Left lobe of liver (tissue), 2 donors: ENCODE results near the gene SH3BP2. TPM values are rescaled to one million over a fixed set of nuclear protein-coding genes. Genes with fewer than 3 reads are reported as not detected.

Experiments used
- ATAC-seq: fragments of 200-7000 bp; cut with Tn5 transposase; one replicate; pipeline ENCODE4 v1.9.1; 2020; ENCODE audit warnings: mild to moderate bottlenecking, moderate library complexity
- DNase-seq: peaks from one replicate; pipeline ENCODE4 v3.0.0-alpha.2; 2020; ENCODE audit warnings: low spot score
- total RNA-seq: library from RNA; stranded (reverse); gene quantifications from one replicate; pipeline ENCODE4 v1.2.1, GENCODE V29; 2021
- donor health status: DM: no; HTN: no; CAD: no; lungs with moderate emphysema.
- donor health status: DM: no; HTN: yes; CAD: no.

The SH3BP2 gene
- total RNA-seq, 1 donor from 2014 or later, result 59.8 TPM

GRCh38 chr4:2849267-2850152 lies 56.6 kb downstream of the SH3BP2 start:
- DNase-seq (no peak), ATAC-seq (peak; percentile 86)

DNA sequence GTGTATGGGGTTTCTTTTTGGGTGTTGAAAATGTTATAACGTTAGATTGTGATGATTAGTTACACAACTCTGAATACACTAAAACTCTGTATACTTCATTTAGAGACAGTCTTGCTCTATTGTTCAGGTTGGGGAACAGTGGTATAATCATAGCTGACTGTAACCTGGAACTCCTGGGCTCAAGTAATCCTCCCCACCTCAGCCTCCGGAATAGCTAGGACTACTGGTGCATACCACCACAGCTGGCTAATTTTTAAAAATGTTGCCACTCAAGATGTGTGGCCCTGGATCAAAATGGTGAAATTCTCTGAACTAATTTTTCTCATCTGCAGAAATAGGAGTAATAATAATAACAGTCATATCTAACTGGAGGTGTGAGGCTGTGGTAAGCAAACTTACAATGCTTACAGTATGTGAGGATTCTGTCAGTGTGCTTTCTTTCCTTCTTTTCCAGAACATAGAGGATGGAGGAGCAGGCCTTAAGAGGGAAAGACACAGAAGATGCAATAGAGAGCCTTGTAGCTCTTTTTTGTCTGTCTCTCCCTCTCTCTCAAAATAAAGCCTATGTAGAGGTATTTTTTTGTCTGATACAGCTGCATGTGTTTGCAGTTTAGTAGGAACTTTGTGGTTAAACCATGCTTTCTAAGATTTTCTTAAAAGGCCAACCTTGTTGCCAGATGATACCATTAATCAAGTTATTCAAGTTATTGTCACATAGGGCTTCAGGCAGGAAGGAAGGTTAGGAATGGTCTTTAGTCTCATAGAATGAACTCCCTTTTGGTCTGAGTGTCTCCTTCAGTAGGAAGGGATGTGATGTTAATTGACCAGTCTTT lies 58.3 kb downstream of the SH3BP2 start:
- ATAC-seq, result no peak
- DNase-seq, result no peak

GRCh38 chr4:2852481-2852921 lies 59.6 kb downstream of the SH3BP2 start:
- no peak for DNase-seq
- peak; percentile 19 for ATAC-seq

DNA sequence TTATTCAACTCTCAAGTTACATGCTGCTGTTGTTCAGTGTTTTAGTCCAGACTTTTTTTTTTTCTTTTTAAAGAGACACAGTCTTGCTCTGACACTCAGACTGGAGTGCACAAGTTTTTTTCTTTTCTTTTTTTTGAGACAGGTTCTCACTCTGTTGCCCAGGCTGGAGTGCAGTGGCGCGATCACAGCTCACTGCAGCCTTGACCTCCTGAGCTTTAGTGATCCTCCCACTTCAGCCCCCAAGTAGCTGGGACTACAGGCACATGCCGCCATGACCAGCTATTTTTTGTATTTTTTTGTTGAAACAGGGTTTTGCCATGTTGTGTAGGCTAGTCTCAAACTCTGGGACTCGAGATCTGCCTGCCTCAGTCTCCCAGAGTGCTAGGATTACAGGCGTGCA lies 62.7 kb downstream of the SH3BP2 start:
- no peak for ATAC-seq
- no peak for DNase-seq

- ATAC-seq (no peak), DNase-seq (no peak)
Measured at GRCh38 chr4:2856266-2856665, 63.4 kb downstream of the SH3BP2 start.

DNA sequence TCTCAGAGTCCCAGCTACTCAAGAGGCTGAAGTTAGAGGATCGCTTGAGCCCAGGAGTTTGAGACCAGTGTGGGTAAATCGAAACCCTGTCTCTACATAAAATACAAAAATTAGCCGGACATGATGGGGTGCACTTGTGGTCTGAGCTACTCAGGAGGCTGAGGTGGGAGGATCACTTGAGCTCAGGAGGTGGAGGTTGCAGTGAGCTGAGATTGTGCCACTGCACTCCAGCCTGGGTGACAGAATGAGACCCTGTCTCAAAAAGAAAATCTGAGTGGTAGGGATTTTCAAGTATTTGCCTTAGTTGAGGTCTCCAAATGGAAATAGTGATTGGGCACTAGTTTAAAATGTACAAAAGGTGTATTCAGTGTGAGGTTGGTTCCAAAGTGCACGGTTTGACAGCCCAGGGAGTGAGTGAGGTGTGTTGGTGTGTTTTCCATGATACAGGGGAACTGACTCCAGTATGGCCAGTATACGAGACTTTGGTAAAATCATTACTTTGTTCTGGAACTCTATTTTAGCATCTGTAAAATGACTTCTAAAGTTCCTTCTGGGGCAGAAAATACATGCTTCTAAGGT lies 64.6 kb downstream of the SH3BP2 start:
- DNase-seq (no peak), ATAC-seq (peak; percentile 35)

GRCh38 chr4:2858451-2859217 lies 65.7 kb downstream of the SH3BP2 start:
- ATAC-seq, result peak; percentile 88

GRCh38 chr4:2859514-2859913 lies 66.6 kb downstream of the SH3BP2 start:
- ATAC-seq (no peak), DNase-seq (no peak)

More at GRCh38 chr4:2858451-2859217, 65.7 kb downstream of the SH3BP2 start:
- DNase-seq, result peak; percentile 64

GRCh38 chr4:2860391-2861348 lies 67.8 kb downstream of the SH3BP2 start:
- ATAC-seq (peak; percentile 56), DNase-seq (no peak)

DNA sequence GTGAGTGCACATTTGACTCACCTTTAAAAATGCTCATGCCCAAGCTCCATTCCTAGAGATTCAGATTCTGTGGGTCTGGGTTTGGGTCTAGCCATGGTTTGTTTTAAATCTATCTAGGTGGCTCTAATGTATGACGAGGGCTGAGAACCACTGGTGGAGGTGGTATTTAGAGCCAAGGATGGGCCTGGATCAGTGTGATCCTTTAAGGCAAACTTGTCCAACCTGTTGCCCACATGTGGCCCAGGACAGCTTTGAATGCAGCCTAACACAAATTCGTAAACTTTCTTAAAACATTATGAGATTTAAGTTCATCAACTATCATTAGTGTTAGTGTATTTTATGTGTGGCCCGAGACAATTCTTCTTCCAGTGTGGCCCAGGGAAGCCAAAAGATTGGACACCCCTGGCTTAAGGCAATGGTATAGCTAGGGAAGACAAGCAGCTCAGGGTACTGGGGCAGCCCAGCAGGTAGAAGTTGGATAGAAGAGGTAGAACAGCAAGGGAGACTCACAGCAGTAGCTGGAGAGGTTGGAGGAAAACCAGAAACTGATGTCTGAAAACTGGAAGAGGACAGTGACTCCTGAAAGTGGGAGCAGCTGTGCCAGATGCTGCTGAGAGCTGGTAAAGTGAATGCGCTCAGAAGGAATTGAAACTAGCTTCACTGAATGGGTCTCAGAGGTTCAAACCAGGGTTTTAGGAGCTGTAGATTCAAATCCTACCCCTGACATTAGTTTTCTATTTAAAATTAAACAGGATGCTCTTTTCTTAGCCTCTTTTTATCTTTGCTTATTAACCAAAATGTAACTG lies 68.9 kb downstream of the SH3BP2 start:
- no peak for DNase-seq
- ATAC-seq, result no peak

DNA sequence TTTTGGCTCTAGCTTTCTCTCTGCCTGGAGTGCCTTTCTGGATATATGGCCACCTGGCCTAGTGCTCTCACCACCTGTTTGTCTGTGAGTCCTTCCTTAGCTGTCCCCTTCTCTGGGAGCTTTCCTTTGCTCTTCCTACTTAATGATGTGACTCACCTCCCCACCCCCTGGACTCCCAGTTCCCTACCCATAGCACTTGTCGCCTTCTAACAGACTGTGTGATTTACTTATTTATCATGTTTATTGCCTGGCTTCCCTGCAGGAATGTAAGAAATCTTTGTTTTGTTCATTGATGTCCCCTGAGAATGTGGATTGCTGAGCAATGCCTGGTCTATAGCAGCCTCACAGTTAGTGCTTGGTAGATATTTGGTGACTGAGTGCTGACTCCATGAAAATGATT lies 69.6 kb downstream of the SH3BP2 start:
- DNase-seq, result no peak
- no peak for ATAC-seq

- DNase-seq (no peak), ATAC-seq (no peak)
Measured at GRCh38 chr4:2863649-2864048, 70.8 kb downstream of the SH3BP2 start.

GRCh38 chr4:2865196-2865780 lies 72.4 kb downstream of the SH3BP2 start:
- DNase-seq (no peak), ATAC-seq (no peak)

GRCh38 chr4:2866160-2866861 lies 73.4 kb downstream of the SH3BP2 start:
- ATAC-seq (peak; percentile 40), DNase-seq (peak; percentile 66)

DNA sequence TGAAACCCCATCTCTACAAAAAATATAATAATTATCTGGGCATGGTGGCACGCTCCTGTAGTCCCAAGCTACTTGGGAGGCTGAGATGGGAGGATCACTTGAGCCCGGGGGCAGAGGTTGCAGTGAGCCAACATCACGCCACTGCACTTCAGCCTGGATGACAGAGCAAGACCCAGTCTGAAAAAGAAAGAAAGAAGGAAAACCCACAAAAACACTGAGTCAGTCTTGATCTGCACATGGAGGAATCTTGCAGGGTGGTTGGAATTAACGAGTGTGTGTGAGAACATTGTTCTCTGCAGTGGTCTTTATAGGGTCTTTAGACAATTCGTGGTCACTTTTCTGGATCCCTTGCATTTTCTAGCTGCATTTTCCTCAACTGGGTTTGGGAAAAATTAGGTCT lies 74.0 kb downstream of the SH3BP2 start:
- DNase-seq, result no peak
- ATAC-seq, result no peak

- ATAC-seq (peak; percentile 52), DNase-seq (no peak)
Measured at GRCh38 chr4:2867758-2868491, 75.0 kb downstream of the SH3BP2 start.
